ENCODE data around the gene GBX1. TPM values are rescaled to one million over a fixed set of nuclear protein-coding genes. Genes with fewer than 3 reads are reported as not detected.

The GBX1 gene
- polyA plus RNA-seq, 1 donor (not counting 4 experiments of a cell fraction or from before 2014, with no cell fraction given): not detected

- H3K27me3 ChIP-seq (ENCODE audit: control insufficient read depth, extremely low read depth, insufficient read depth, low read length): peaks cover 56% of the 10 kb centered on the region
Observed at GRCh38 chr7:151198945-151199848, 31.7 kb upstream of the GBX1 start.

GRCh38 chr7:151197932-151198331 lies 30.4 kb upstream of the GBX1 start:
- dilution Hi-C loops (cut with MboI; ENCODE audit: extremely low pct_ligation_motif_present, low sequenced_read_pairs): no loop called here
- H3K9me3 ChIP-seq (ENCODE audit: control insufficient read depth, low read depth, low read length): no peaks in the 10 kb centered on the region
- no peak overlapping the region for H3K27ac ChIP-seq (ENCODE audit: control insufficient read depth, insufficient read depth, low read length)
- peaks cover 49% of the 10 kb centered on the region for H3K27me3 ChIP-seq (ENCODE audit: control insufficient read depth, extremely low read depth, insufficient read depth, low read length)
- H4K20me1 ChIP-seq (ENCODE audit: control insufficient read depth, extremely low read depth, insufficient read depth, low read length): no peaks in the 10 kb centered on the region
- no peaks in the 10 kb centered on the region for H3K36me3 ChIP-seq (ENCODE audit: control insufficient read depth in 2 of 2, extremely low read depth in 1 of 2, insufficient read depth in 2 of 2, low read length in 2 of 2)
- no peaks in the 10 kb centered on the region for H3K4me1 ChIP-seq (ENCODE audit: control insufficient read depth, extremely low read depth, insufficient read depth, low read length)
- no peak overlapping the region for H2AFZ ChIP-seq (ENCODE audit: control insufficient read depth, low read length)
- no peaks in the 10 kb centered on the region for H3K79me2 ChIP-seq (ENCODE audit: control insufficient read depth, insufficient read depth, low read length)
- FAIRE-seq: no peak
- no peak for DNase-seq (ENCODE audit: low read depth, low spot score)
- no peaks in the 10 kb centered on the region for H3K9me1 ChIP-seq (ENCODE audit: control insufficient read depth, extremely low read depth, insufficient read depth, low read length)
- no peak for TF ChIP-seq EZH2 (IDR thresholded peaks at IDR 0.05; ENCODE audit: low read length)
- TF ChIP-seq CTCF (optimal IDR thresholded peaks at IDR 0.05 in 1 of 3, IDR thresholded peaks at IDR 0.05 in 1 of 3, conservative IDR thresholded peaks at IDR 0.05 in 1 of 3; ENCODE audit: extremely low read depth in 1 of 3, insufficient read depth in 2 of 3, low read length in 3 of 3): no peak
- H3K4me3 ChIP-seq (ENCODE audit: control insufficient read depth in 2 of 3, extremely low read depth in 1 of 3, insufficient read depth in 2 of 3, low read depth in 1 of 3, low read length in 3 of 3): no peak overlapping the region
- no peak overlapping the region for H3K4me2 ChIP-seq (ENCODE audit: control insufficient read depth, extremely low read depth, insufficient read depth, low read depth, low read length)
- no peak overlapping the region for H3K9ac ChIP-seq (ENCODE audit: control insufficient read depth, extremely low read depth, insufficient read depth, low read length)

More at GRCh38 chr7:151198945-151199848, 31.7 kb upstream of the GBX1 start:
- Histone ChIP-seq H3K36me3 (ENCODE audit: control insufficient read depth in 2 of 2, extremely low read depth in 1 of 2, insufficient read depth in 2 of 2, low read length in 2 of 2) (no peaks in the 10 kb centered on the region), H3K4me1 (ENCODE audit: control insufficient read depth, extremely low read depth, insufficient read depth, low read length) (no peaks in the 10 kb centered on the region), H3K9ac (ENCODE audit: control insufficient read depth, extremely low read depth, insufficient read depth, low read length) (no peak overlapping the region), H3K9me3 (ENCODE audit: control insufficient read depth, low read depth, low read length) (no peaks in the 10 kb centered on the region), H4K20me1 (ENCODE audit: control insufficient read depth, extremely low read depth, insufficient read depth, low read length) (no peaks in the 10 kb centered on the region), H2AFZ (ENCODE audit: control insufficient read depth, low read length) (no peak overlapping the region), H3K79me2 (ENCODE audit: control insufficient read depth, insufficient read depth, low read length) (no peaks in the 10 kb centered on the region), H3K4me3 (ENCODE audit: control insufficient read depth in 2 of 3, extremely low read depth in 1 of 3, insufficient read depth in 2 of 3, low read depth in 1 of 3, low read length in 3 of 3) (no peak overlapping the region), H3K4me2 (ENCODE audit: control insufficient read depth, extremely low read depth, insufficient read depth, low read depth, low read length) (no peak overlapping the region), H3K27ac (ENCODE audit: control insufficient read depth, insufficient read depth, low read length) (no peak overlapping the region), H3K9me1 (ENCODE audit: control insufficient read depth, extremely low read depth, insufficient read depth, low read length) (no peaks in the 10 kb centered on the region)
- DNase-seq (ENCODE audit: low read depth, low spot score) (no peak), FAIRE-seq (no peak)
- dilution Hi-C loops (cut with MboI; ENCODE audit: extremely low pct_ligation_motif_present, low sequenced_read_pairs): no loop called here
- TF ChIP-seq CTCF (optimal IDR thresholded peaks at IDR 0.05 in 1 of 3, IDR thresholded peaks at IDR 0.05 in 1 of 3, conservative IDR thresholded peaks at IDR 0.05 in 1 of 3; ENCODE audit: extremely low read depth in 1 of 3, insufficient read depth in 2 of 3, low read length in 3 of 3) (no peak), EZH2 (IDR thresholded peaks at IDR 0.05; ENCODE audit: low read length) (no peak)
